MM.1S (cell line): ENCODE results near the gene SEPTIN8.

Experiments used
- DNase-seq: peaks from one replicate; pipeline ENCODE4 v3.0.0-alpha.2; 2015
- H2AFZ ChIP-seq: fragments of 300-600 bp; sonication (generic); 2 replicates; pipeline ENCODE4 v1.6.0; 2016; ENCODE audit warnings: antibody characterized with exemption, low read length
- H3F3A ChIP-seq: fragments of 300-600 bp; sonication (generic); 2 replicates; pipeline ENCODE4 v1.6.1; 2016; ENCODE audit warnings: mild to moderate bottlenecking, antibody characterized with exemption, low read length, moderate library complexity, mixed read lengths; ENCODE audit not compliant: insufficient read depth
- H3K27ac ChIP-seq: fragments of 300-600 bp; sonication (generic); 2 replicates; pipeline ENCODE4 v1.5.1; 2016; ENCODE audit warnings: mild to moderate bottlenecking, low read length
- H3K27me3 ChIP-seq: fragments of 300-600 bp; sonication (generic); replicated peaks from 2 replicates; pipeline ENCODE4 v1.6.0; 2016; ENCODE audit warnings: low read length; ENCODE audit not compliant: insufficient read depth
- H3K36me3 ChIP-seq: fragments of 300-600 bp; sonication (generic); replicated peaks from 2 replicates; pipeline ENCODE4 v1.6.1; 2016; ENCODE audit warnings: mild to moderate bottlenecking, low read length, mixed read lengths; ENCODE audit not compliant: insufficient read depth
- H3K4me1 ChIP-seq: fragments of 300-600 bp; sonication (generic); 2 replicates; pipeline ENCODE4 v1.6.1; 2016; ENCODE audit warnings: low read length, mixed read lengths
- H3K4me2 ChIP-seq: fragments of 300-600 bp; sonication (generic); 2 replicates; pipeline ENCODE4 v1.6.0; 2016; ENCODE audit warnings: low read depth, low read length
- H3K4me3 ChIP-seq: fragments of 300-600 bp; sonication (generic); 2 replicates; pipeline ENCODE4 v1.5.1; 2016; ENCODE audit warnings: low read length, mixed read lengths
- H3K79me2 ChIP-seq: fragments of 300-600 bp; sonication (generic); 2 replicates; pipeline ENCODE4 v1.6.1; 2016; ENCODE audit warnings: mixed run types, low read length, mixed read lengths
- H3K9ac ChIP-seq: fragments of 300-600 bp; sonication (generic); 2 replicates; pipeline ENCODE4 v1.6.1; 2016; ENCODE audit warnings: low read length, mixed read lengths
- H3K9me2 ChIP-seq: fragments of 300-600 bp; sonication (generic); replicated peaks from 2 replicates; pipeline ENCODE4 v1.6.1; 2016; ENCODE audit warnings: mild to moderate bottlenecking, low read length, mixed read lengths; ENCODE audit not compliant: insufficient read depth
- H3K9me3 ChIP-seq: fragments of 300-600 bp; sonication (generic); replicated peaks from 2 replicates; pipeline ENCODE4 v1.6.1; 2016; ENCODE audit warnings: mild to moderate bottlenecking, low read length, mixed read lengths; ENCODE audit not compliant: insufficient read depth
- H4K20me1 ChIP-seq: fragments of 300-600 bp; sonication (generic); 2 replicates; pipeline ENCODE4 v1.6.1; 2016; ENCODE audit warnings: mild to moderate bottlenecking, low read length, moderate library complexity, mixed read lengths; ENCODE audit not compliant: insufficient read depth
- EZH2 ChIP-seq: fragments of 300-600 bp; sonication (generic); optimal IDR thresholded peaks from 2 replicates; pipeline ENCODE3; 2017; ENCODE audit warnings: low read depth, mild to moderate bottlenecking, antibody characterized with exemption, low read length, mixed read lengths
- EZH2phosphoT487 ChIP-seq: fragments of 300-600 bp; sonication (generic); IDR thresholded peaks from 2 replicates; pipeline ENCODE4 v1.6.1; 2018; ENCODE audit warnings: antibody characterized with exemption, low read length
- TF ChIP-seq, protein P1 (sequence below): fragments of 300-600 bp; sonication (generic); IDR thresholded peaks from 2 replicates; pipeline ENCODE4 v1.5.1; 2016; ENCODE audit warnings: antibody characterized with exemption, low read length, mixed read lengths

Gene SEPTIN8

DNA sequence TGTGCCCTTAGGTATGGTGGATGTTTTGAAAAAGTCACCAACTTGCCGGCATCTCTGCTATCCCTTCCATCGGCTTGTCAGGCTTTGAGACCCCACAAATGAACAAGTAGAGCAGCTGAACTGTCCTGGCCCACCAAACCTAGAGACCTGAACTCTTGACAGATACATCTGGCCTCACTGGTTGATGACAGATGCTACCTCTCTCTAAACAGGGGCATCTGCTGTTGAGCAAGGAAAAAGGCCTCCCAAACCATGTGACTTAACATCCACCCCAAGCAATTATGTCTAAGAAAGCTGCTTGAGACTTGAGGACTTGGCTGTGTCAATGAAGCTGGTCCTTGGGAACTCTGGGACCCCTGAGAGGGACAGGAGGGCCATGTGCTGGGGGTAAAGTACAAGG, 27.5 kb downstream of the SEPTIN8 start:
- no peak for TF ChIP-seq EZH2
- no peak for TF ChIP-seq EZH2phosphoT487
- Histone ChIP-seq H3K79me2 (no peaks in the 10 kb centered on the region), H3K4me3 (no peak overlapping the region), H3K9me3 (no peaks in the 10 kb centered on the region), H3K27ac (no peak overlapping the region), H2AFZ (no peak overlapping the region), H3K9ac (no peak overlapping the region), H3K4me2 (no peak overlapping the region), H4K20me1 (no peaks in the 10 kb centered on the region; the same call in 1 of the 2 replicates), H3K27me3 (no peaks in the 10 kb centered on the region; the same call in 1 of the 2 replicates), H3K36me3 (no peaks in the 10 kb centered on the region), H3F3A (no peaks in the 10 kb centered on the region), H3K9me2 (no peaks in the 10 kb centered on the region), H3K4me1 (peaks cover 4% of the 10 kb centered on the region; the same call in 1 of the 2 replicates)
- DNase-seq, result no peak

DNA sequence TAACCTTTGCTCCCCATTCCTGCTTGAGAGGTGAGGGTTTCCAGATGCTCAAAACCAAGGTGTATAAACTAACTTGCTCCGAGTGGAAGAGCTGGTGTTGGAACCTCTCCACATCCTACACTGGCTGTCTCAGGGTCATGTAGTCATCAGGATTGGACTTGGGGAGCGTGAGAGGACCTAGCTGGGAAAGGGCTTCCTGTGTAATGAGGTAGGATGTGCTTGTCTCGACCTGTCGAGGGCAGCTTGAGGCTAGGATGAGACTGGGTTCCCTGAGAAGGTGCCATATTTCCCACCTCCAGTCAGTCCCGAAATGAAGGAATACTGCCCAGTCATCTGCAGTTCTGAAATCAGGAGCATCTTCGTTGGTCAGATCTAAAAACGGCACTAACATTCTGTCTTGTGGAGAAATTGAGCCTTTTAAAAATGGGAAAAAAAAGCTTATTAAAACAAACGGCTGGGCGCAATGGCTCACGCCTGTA, 28.5 kb downstream of the SEPTIN8 start:
- Histone ChIP-seq H2AFZ (no peak overlapping the region), H3K79me2 (no peaks in the 10 kb centered on the region), H3K9me3 (no peaks in the 10 kb centered on the region), H3K27ac (no peak overlapping the region), H3K9me2 (no peaks in the 10 kb centered on the region), H3K9ac (no peak overlapping the region), H3F3A (no peaks in the 10 kb centered on the region), H4K20me1 (no peaks in the 10 kb centered on the region; the same call in 1 of the 2 replicates), H3K4me1 (peaks cover 4% of the 10 kb centered on the region; the same call in 1 of the 2 replicates), H3K27me3 (no peaks in the 10 kb centered on the region; the same call in 1 of the 2 replicates), H3K4me3 (no peak overlapping the region), H3K4me2 (no peak overlapping the region), H3K36me3 (no peaks in the 10 kb centered on the region)
- no peak for TF ChIP-seq EZH2
- TF ChIP-seq EZH2phosphoT487, result no peak
- TF ChIP-seq, protein P1, sequence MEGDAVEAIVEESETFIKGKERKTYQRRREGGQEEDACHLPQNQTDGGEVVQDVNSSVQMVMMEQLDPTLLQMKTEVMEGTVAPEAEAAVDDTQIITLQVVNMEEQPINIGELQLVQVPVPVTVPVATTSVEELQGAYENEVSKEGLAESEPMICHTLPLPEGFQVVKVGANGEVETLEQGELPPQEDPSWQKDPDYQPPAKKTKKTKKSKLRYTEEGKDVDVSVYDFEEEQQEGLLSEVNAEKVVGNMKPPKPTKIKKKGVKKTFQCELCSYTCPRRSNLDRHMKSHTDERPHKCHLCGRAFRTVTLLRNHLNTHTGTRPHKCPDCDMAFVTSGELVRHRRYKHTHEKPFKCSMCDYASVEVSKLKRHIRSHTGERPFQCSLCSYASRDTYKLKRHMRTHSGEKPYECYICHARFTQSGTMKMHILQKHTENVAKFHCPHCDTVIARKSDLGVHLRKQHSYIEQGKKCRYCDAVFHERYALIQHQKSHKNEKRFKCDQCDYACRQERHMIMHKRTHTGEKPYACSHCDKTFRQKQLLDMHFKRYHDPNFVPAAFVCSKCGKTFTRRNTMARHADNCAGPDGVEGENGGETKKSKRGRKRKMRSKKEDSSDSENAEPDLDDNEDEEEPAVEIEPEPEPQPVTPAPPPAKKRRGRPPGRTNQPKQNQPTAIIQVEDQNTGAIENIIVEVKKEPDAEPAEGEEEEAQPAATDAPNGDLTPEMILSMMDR, result no peak
- DNase-seq, result no peak

DNA sequence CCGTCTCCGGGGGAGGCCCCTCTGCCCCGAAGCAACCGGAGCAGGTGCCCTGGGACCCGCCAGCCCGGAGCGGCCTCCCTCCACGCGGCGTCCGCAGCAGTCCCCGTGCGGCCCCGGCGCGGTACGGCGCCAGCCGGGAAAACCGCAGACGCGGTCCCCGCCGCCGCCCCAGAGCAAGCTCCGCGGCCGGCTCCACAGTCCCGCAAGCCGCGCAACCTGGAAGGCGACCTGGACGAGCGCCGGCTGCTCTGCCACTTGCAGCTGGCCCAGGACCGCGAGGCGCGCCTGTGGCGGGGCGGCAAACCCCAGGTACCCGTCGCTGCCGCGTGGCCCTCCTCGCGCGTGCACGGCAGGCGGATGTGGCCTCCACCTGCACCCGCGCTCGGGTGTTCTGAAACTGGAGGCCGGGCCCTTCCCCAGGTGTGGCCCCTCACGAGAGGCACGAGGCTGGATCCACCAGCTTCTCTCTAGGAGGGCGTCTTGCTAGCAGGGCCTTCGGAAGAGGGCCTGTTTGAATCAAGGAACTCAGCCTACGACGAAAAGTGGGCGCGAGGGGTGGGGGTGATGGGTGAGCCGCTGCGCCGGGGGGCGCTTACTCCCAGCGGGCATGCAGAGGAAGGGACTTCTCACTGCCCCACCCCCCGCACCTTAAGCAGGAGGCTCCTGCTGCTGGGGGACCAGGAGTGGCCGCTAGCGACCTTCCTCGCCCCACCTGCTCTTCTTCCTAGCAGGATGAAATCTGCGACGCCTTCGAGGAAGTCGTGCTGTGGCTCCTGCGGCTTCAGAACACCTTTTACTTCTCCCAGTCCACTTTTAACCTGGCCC, 29.2 kb downstream of the SEPTIN8 start:
- TF ChIP-seq, protein P1, result no peak
- TF ChIP-seq EZH2phosphoT487 (no peak), EZH2 (no peak)
- Histone ChIP-seq H3K4me1 (peaks cover 4% of the 10 kb centered on the region; the same call in 1 of the 2 replicates), H3K9me2 (no peaks in the 10 kb centered on the region), H3K4me2 (peak overlapping the region; percentile 79; the same call in 1 of the 2 replicates), H3K36me3 (no peaks in the 10 kb centered on the region), H3K9ac (peak overlapping the region; percentile 4; the same call in 1 of the 2 replicates), H3K4me3 (peak overlapping the region; percentile 41; the same call in 1 of the 2 replicates), H3K9me3 (no peaks in the 10 kb centered on the region), H3K27ac (no peak overlapping the region), H3F3A (no peaks in the 10 kb centered on the region), H4K20me1 (no peaks in the 10 kb centered on the region; the same call in 1 of the 2 replicates), H3K79me2 (no peaks in the 10 kb centered on the region), H2AFZ (peak overlapping the region; percentile 14; the same call in 1 of the 2 replicates), H3K27me3 (no peaks in the 10 kb centered on the region; the same call in 1 of the 2 replicates)
- no peak for DNase-seq
